Nephron (organoid): ENCODE results near the gene ALS2CL.

Experiments
- H3K27ac Mint-ChIP-seq, 3 experiments: 2 replicates each; pipeline ENCODE4 v1.8.0; 2020; ENCODE audit warnings: mixed read lengths in 3 of 3, mild to moderate bottlenecking in 2 of 3, moderate library complexity in 1 of 3
- H3K27me3 Mint-ChIP-seq: 2 replicates; pipeline ENCODE4 v1.8.0; 2021; ENCODE audit warnings: low read depth, mild to moderate bottlenecking, moderate library complexity, mixed read lengths
- H3K36me3 Mint-ChIP-seq: 2 replicates; pipeline ENCODE4 v1.8.0; 2020; ENCODE audit warnings: low read depth, mixed read lengths
- H3K4me1 Mint-ChIP-seq: 2 replicates; pipeline ENCODE4 v1.8.0; 2020; ENCODE audit warnings: mixed read lengths
- H3K4me3 Mint-ChIP-seq, 3 experiments: 2 replicates each; pipeline ENCODE4 v1.8.0; 2020; ENCODE audit warnings: mild to moderate bottlenecking in 3 of 3, mixed read lengths in 3 of 3, moderate library complexity in 2 of 3
- H3K9me3 Mint-ChIP-seq: 2 replicates; pipeline ENCODE4 v1.8.0; 2020; ENCODE audit warnings: mixed read lengths
- TF ChIP-seq, protein P1 (sequence below), 3 experiments: fragments of 200-600 bp; sonication (generic); IDR thresholded peaks; one replicate each; pipeline ENCODE4 v1.5.0; 2021; ENCODE audit warnings: antibody characterized with exemption in 3 of 3; ENCODE audit not compliant: unreplicated experiment in 3 of 3

The ALS2CL gene

DNA sequence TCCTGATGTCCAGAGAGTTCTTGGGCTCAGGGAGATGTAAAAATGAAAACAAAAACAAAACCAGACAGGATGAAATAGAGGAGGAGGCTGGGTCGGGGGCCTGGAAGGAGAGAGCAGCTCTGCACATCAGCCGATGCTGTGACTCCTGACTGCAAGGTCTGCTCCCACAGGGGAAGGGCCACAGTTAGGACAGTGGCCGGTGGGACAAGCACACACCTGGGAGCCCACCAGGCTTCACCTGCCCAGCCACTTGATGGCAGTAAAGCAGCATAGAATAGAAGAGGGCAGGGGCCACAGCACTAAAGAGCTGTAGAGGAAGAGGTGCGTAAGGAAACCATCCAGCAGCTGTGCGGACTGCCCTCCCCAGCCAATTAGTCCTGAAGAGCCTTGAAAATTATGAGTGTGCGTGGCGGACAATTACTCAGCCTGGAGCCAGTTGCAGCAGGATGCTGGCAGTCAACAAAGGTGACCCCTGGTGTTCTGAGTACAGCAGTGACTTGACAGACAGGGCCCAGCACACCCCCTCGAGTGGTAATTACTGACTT is 29.8 kb downstream of the ALS2CL start:
- H3K27ac Mint-ChIP-seq: peak overlapping the region; percentile 73 to 91 (median 77)
- no peaks in the 10 kb centered on the region for H3K36me3 Mint-ChIP-seq
- peak overlapping the region; percentile 8 to 42 (median 31) for H3K4me3 Mint-ChIP-seq
- TF ChIP-seq, protein P1, sequence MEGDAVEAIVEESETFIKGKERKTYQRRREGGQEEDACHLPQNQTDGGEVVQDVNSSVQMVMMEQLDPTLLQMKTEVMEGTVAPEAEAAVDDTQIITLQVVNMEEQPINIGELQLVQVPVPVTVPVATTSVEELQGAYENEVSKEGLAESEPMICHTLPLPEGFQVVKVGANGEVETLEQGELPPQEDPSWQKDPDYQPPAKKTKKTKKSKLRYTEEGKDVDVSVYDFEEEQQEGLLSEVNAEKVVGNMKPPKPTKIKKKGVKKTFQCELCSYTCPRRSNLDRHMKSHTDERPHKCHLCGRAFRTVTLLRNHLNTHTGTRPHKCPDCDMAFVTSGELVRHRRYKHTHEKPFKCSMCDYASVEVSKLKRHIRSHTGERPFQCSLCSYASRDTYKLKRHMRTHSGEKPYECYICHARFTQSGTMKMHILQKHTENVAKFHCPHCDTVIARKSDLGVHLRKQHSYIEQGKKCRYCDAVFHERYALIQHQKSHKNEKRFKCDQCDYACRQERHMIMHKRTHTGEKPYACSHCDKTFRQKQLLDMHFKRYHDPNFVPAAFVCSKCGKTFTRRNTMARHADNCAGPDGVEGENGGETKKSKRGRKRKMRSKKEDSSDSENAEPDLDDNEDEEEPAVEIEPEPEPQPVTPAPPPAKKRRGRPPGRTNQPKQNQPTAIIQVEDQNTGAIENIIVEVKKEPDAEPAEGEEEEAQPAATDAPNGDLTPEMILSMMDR (IDR thresholded peaks at IDR 0.05; ENCODE audit: unreplicated experiment in 3 of 3): peak in 1 of 3 experiments; percentile 44
- peaks cover 73% of the 10 kb centered on the region for H3K4me1 Mint-ChIP-seq
- H3K27me3 Mint-ChIP-seq: peaks cover 45% of the 10 kb centered on the region
- no peaks in the 10 kb centered on the region for H3K9me3 Mint-ChIP-seq

DNA sequence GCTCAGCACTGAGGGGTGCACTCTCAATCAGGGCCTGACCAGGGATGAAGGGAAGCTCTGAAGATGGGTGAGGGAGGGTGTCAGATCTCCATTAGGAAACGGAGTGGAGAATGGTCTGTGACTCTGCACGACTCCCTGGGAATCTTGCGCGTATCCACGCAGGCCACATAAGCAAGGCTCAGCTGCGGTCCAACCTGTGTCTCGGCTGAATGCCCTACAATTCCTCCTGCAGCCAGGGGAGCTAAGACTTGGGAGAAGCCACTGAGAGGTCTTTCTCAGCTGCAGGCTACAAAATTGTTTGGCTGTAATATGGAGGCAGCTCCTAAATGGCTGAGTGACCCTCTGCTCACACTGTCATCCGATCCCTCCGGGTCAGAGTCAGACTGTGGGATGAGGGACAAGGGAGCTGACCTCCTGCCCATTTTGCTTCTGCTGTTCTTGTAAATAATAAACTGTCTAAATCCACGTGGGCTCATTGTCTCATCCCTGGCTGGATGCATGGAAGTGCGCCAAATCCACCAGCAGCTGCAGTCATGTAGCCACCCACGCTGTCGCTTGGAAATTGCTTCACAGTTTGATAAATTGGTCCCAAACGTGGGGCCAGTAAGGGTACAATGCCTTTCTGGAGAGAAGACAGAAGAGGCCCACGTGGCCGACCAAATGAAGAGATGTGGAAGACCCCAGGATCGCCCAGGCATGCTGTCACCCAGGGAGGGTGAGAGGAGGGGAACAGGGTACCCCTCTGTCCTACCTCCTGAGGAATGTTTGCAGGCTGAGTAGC is 30.5 kb downstream of the ALS2CL start:
- H3K36me3 Mint-ChIP-seq: no peaks in the 10 kb centered on the region
- peaks cover 40% of the 10 kb centered on the region for H3K27me3 Mint-ChIP-seq
- peaks cover 73% of the 10 kb centered on the region for H3K4me1 Mint-ChIP-seq
- TF ChIP-seq, protein P1 (IDR thresholded peaks at IDR 0.05; ENCODE audit: unreplicated experiment in 3 of 3): no peak
- H3K4me3 Mint-ChIP-seq: peak overlapping the region; percentile 31 to 42 (median 37)
- H3K9me3 Mint-ChIP-seq: no peaks in the 10 kb centered on the region
- peak overlapping the region; percentile 73 to 91 (median 77) for H3K27ac Mint-ChIP-seq

DNA sequence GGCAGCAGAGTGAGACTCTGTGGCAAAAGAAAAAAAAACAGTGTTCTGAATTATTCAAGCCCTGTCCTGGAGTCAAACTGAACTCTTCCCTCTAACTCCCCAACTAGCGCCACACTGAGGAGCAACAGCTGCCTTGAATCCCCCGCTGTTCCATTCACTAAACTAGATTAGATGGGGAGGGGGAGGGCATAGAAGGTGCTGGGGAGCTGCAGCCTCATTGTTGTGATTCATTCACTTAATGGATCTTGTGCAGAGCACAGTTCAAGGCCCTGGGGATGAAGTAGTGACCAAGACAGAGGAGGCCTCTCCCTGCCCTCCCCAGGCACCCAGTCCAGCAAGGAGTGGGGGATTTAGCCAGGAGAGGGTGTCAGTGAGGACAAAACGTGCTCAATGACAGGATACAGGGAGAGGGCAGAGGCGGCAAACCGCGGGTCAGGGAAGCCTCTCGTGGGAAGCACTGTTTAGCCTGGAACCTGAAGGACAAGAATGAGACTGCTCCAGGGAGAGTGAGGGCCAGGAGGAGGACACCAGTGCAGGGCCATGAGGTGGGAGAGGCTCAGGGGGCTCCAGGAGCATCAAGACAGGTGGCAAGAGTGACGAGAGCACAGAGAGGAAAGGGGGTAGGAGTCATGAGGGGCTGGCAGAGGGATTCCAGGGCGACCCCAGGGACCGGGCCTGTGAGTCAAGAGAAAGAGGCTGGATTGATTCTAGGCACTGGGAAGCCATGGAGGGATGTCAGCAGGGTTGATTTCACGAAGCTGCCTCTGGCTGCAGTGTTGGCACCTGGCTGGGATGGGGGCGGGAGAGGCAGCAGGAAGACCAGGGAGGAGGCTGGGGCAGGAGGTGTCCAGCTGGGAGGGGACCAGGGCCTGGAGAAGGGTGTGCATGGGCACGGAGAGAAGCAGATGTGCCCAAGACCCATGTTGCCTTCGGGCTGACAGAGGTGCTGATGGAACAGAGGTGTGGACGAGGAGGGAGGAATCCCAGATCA is 31.4 kb downstream of the ALS2CL start:
- peaks cover 39% of the 10 kb centered on the region for H3K27me3 Mint-ChIP-seq
- no peaks in the 10 kb centered on the region for H3K9me3 Mint-ChIP-seq
- TF ChIP-seq, protein P1 (IDR thresholded peaks at IDR 0.05; ENCODE audit: unreplicated experiment in 3 of 3): no peak
- peak overlapping the region; percentile 29 to 42 (median 37) for H3K4me3 Mint-ChIP-seq
- H3K27ac Mint-ChIP-seq: peak overlapping the region; percentile 73 to 91 (median 77)
- no peaks in the 10 kb centered on the region for H3K36me3 Mint-ChIP-seq
- H3K4me1 Mint-ChIP-seq: peaks cover 77% of the 10 kb centered on the region

DNA sequence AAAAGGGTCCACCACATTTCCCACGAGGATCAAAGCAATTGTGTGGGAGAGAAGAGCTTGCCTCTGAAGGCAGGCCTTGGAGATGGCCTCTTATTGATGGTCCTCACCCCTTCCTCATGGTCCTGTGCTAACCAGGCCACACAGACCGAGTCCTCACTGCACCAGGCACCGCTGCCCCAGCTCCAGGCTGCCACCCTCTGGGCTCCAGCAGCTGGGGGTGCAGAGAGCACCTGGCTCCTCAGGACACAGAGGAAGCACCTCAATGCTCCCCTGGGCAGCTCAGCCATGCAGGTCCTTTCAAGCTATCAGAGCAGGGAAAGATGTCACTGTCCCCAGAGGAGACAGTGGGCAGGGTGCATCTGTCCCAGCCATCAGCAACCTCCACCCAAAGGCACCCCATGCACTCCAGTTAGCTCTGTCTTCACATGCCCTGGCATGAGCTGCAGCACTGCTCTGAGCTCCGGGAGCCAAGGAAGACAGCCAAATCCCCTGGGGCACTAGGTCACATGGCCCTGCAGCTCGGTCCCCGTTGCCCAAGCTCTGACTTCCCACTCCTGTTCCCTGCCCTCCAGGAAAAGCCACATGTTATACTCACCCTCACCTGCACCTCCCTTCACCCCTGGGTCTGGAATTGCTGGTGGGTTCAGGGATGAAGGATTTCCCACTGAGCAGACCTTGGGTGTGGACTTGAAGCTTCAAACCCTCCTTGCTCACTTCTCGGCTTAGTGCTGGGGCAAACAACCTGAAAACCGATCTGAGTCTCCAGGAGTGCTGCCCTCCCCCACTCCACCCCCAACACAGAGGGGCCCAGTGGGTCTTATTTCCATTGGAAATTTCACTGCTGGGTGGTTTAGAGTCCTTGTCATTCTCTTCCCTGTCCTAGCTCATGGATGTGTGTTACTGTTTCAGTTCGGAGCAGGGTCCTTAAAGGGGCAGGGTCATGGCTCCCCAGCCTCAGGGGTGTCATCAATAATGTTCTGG is 32.6 kb downstream of the ALS2CL start:
- Mint-ChIP-seq H3K4me1 (peaks cover 67% of the 10 kb centered on the region), H3K4me3 (no peak overlapping the region), H3K9me3 (no peaks in the 10 kb centered on the region), H3K27ac (no peak overlapping the region), H3K27me3 (peaks cover 43% of the 10 kb centered on the region), H3K36me3 (no peaks in the 10 kb centered on the region)
- TF ChIP-seq, protein P1 (IDR thresholded peaks at IDR 0.05; ENCODE audit: unreplicated experiment in 3 of 3): no peak

DNA sequence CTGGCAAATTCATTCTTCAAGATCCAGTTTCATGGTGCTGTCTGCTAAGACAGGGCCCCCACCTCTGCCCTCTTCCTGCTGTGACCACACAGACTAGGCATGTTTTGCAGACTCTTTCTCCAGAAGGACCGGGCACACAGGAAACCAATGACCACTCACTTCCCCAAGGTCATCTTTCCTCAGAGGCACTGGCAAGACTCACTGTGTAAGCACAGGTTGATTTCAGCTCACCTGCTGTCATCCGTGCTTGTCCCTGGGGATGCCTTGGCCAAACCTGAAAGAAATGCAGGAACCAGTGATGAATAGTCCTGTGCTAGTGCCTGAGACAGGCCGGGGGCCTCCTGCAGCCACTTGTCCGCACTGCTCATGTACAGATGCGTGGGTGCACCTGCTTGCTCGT is 33.5 kb downstream of the ALS2CL start:
- peaks cover 39% of the 10 kb centered on the region for H3K27me3 Mint-ChIP-seq
- TF ChIP-seq, protein P1 (IDR thresholded peaks at IDR 0.05; ENCODE audit: unreplicated experiment in 3 of 3): no peak

More for the DNA sequence above, 33.5 kb downstream of the ALS2CL start:
- no peaks in the 10 kb centered on the region for H3K9me3 Mint-ChIP-seq
- no peak overlapping the region for H3K4me3 Mint-ChIP-seq
- H3K4me1 Mint-ChIP-seq: peaks cover 59% of the 10 kb centered on the region
- H3K27ac Mint-ChIP-seq: peak overlapping the region in 1 of 3 experiments; percentile 23
- no peaks in the 10 kb centered on the region for H3K36me3 Mint-ChIP-seq
